Bronchial epithelial cell (primary cell): ENCODE data around the gene DHRS1. TPM values are rescaled to one million over a fixed set of nuclear protein-coding genes. Genes with fewer than 3 reads are reported as not detected.

Experiments
- DNase-seq: peaks from one replicate; pipeline ENCODE4 v3.0.0-alpha.2; 2010; ENCODE audit warnings: low read depth
- FAIRE-seq: peaks from 2 replicates; lab custom pipeline; 2011; peaks lifted over from hg19 to GRCh38; lab: Jason Lieb, UNC
- H3K27me3 ChIP-seq: 2 replicates; pipeline ENCODE4 v1.5.1; 2011; ENCODE audit warnings: low read length; ENCODE audit not compliant: control insufficient read depth, insufficient read depth
- H3K36me3 ChIP-seq: 2 replicates; pipeline ENCODE4 v1.5.1; 2011; ENCODE audit warnings: low read length; ENCODE audit not compliant: control insufficient read depth, insufficient read depth
- H3K4me3 ChIP-seq: 2 replicates; pipeline ENCODE4 v1.5.1; 2011; ENCODE audit warnings: mild to moderate bottlenecking, low read depth, low read length, control low read depth
- total RNA-seq: library from RNA; depleted of rRNA; stranded (reverse); fragments of >200 nt; gene quantifications from 2 replicates; pipeline ENCODE4 v1.2.1, GENCODE V29; 2014
- TF ChIP-seq, protein P1 (sequence below): IDR thresholded peaks from 2 replicates; pipeline ENCODE4 v1.5.1; 2011; ENCODE audit warnings: mild to moderate bottlenecking, moderate library complexity, low read length, control low read depth, inconsistent platforms; ENCODE audit not compliant: insufficient read depth, severe bottlenecking

The DHRS1 gene
- total RNA-seq, 1 donor from 2014 or later, result 16.6 TPM

DNA sequence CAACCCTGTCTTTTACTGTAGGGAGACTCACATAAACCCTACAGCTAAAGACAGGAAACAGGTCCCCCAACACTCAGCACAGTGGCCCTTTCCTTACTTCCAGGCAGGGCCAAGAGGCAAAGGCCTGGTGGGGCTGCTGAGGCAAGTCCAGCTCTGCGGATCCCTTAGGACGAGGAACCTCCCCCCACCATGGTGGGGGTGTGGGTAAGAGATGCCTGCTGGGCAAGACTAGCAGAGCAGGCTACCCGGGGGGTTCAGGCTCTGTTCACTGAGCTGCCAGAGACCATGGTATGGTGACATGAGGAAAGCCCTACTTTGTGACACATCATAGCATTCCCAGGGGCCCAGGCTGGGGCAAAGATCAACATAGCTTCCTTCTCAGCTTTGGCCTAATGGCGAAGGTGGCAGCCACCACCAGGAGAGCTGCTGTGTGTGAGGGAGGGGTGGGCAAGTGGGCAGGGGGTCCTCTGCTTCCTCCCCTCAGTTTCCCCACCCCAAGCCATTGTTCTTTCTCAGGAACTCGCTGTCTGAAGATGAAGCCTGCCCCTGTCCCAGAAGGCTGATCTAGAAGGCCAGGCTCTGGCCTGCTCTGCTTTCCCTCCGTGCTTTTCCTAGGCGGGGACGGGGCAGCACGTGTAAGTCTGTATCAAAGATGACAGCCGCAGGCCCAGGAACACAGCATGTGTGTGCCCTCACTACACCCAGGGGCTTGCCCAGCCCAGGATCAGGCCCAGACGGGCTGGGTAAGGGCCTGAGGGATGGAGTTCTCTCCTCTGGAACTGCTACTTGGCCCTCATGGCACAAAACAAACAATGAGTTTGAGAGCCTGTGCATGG lies 47.1 kb downstream of the DHRS1 start:
- no peak for DNase-seq
- TF ChIP-seq, protein P1, sequence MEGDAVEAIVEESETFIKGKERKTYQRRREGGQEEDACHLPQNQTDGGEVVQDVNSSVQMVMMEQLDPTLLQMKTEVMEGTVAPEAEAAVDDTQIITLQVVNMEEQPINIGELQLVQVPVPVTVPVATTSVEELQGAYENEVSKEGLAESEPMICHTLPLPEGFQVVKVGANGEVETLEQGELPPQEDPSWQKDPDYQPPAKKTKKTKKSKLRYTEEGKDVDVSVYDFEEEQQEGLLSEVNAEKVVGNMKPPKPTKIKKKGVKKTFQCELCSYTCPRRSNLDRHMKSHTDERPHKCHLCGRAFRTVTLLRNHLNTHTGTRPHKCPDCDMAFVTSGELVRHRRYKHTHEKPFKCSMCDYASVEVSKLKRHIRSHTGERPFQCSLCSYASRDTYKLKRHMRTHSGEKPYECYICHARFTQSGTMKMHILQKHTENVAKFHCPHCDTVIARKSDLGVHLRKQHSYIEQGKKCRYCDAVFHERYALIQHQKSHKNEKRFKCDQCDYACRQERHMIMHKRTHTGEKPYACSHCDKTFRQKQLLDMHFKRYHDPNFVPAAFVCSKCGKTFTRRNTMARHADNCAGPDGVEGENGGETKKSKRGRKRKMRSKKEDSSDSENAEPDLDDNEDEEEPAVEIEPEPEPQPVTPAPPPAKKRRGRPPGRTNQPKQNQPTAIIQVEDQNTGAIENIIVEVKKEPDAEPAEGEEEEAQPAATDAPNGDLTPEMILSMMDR, result no peak
- Histone ChIP-seq H3K4me3 (no peak overlapping the region), H3K27me3 (no peaks in the 10 kb centered on the region), H3K36me3 (peaks cover 39% of the 10 kb centered on the region)
- no peak for FAIRE-seq

DNA sequence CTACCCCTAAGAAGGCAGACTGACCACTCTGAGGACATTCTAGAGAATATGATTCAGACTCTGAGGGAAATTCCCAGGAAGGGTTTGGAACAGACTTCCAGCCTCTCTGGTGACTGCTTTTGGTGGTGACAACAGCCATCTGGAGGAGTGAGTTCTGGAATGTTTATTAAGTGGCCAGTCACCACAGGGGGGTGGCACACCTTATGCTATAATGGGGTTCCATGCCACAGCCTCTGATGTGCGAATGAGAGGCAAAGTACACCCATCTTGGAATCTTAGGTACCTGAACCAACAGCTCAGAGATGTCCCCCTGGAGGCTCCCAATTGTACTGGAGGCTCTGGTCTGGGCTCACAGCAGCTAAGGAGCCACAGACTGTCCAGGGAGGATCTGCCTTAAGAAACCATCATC lies 47.7 kb downstream of the DHRS1 start:
- TF ChIP-seq, protein P1, result no peak
- no peak overlapping the region for H3K4me3 ChIP-seq
- DNase-seq (peak; percentile 51), FAIRE-seq (no peak)
- no peaks in the 10 kb centered on the region for H3K27me3 ChIP-seq
- H3K36me3 ChIP-seq, result peaks cover 37% of the 10 kb centered on the region

DNA sequence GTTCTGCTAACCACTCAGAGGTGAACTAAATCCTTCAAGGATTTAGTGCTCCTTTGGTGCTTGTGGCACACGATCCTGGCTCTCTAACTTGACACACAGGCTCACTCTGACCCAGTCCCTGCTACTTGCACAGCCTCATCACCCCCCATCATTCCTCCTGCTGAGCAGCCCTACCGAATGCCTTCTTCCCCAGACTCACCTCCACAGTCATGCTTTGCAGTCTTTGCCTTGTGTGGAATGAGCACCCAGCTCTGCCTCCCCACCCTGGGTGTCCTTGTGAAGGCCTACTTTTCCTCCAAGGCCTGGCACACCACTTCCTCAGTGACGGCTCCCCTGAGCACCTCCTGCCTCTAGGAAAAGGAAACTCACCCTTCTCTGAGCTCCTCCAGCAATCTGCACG lies 49.2 kb downstream of the DHRS1 start:
- FAIRE-seq (no peak), DNase-seq (no peak)
- Histone ChIP-seq H3K36me3 (peaks cover 31% of the 10 kb centered on the region), H3K27me3 (no peaks in the 10 kb centered on the region), H3K4me3 (no peak overlapping the region)
- TF ChIP-seq, protein P1, result no peak

DNA sequence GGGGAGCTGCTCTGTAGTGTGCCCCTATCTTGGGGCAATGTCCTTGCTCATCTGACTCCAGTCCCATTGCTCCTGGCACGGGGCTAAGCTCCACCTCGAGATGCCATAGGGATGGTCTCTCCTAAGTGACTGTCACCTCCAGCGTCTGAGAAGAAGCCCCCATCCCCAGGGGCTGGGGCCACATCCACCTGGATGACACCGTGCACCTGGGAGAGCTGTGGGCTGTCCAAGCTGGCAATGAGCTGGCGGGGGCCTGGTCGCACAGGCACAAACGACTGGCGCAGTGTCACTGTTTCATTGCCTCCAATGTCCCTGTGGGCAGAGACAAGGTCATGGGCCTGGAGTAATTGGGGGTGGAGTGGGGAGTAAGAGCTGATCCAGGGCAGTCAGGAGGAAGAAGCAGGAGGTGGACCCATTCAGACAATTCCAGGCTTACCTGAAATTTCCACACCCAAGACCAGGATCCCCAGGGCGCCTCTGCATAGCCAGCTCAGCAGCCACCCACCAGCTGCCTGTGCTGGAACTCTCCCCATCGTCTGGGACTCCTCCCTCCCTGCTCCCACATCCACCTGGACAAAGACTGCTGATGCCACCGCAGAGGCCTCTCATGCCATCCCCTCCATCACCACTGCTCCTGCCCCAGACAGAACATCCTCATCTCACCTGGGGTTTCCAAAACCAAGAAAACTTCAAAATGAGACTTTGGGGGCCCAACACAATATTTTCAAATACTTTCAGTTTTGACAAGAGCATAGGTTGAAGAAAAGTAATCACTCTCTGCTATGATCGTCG lies 50.2 kb downstream of the DHRS1 start:
- Histone ChIP-seq H3K27me3 (no peaks in the 10 kb centered on the region), H3K4me3 (no peak overlapping the region), H3K36me3 (peaks cover 23% of the 10 kb centered on the region)
- FAIRE-seq (no peak), DNase-seq (no peak)
- TF ChIP-seq, protein P1, result no peak

DNA sequence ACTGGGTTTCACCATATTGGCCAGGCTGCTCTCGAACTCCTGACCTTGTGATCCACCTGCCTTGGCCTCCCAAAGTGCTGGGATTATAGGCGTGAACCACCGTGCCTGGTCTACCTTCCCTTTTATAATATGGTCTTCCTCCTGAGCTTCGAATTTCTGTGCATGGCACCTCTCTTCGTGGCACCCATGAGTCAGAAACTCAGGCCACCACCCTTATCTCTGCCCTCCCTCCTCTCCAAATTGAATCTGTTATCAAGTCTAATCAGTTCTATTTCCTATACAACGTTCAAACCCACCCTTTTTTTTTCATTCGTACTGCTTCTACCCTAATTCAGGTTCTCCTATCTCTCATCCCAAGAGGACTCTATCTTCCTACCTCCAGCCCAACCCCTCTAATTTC lies 52.2 kb downstream of the DHRS1 start:
- no peak for DNase-seq
- TF ChIP-seq, protein P1, result no peak
- Histone ChIP-seq H3K36me3 (peaks cover 8% of the 10 kb centered on the region), H3K4me3 (no peak overlapping the region), H3K27me3 (no peaks in the 10 kb centered on the region)
- FAIRE-seq, result no peak
